GM18861 (cell line): ENCODE measurements around the gene NOC2L.

ENCODE experiments used
- ATAC-seq: cut with Tn5 transposase; IDR thresholded peaks from one replicate; pipeline ENCODE4 v1.9.1; 2021; ENCODE audit not compliant: unreplicated experiment

NOC2L gene

GRCh38 chr1:942864-943533, 16.1 kb downstream of the NOC2L start:
- ATAC-seq: no peak

- ATAC-seq: no peak
Observed at GRCh38 chr1:942411-942821, 16.6 kb downstream of the NOC2L start.

- no peak for ATAC-seq
Observed at GRCh38 chr1:941588-942383, 17.3 kb downstream of the NOC2L start.

- ATAC-seq: no peak
Observed at GRCh38 chr1:941015-941587, 18.0 kb downstream of the NOC2L start.

GRCh38 chr1:940107-941014, 18.7 kb downstream of the NOC2L start:
- ATAC-seq: no peak

GRCh38 chr1:939511-940106, 19.4 kb downstream of the NOC2L start:
- ATAC-seq: no peak

- ATAC-seq: no peak
Observed at GRCh38 chr1:938711-939489, 20.2 kb downstream of the NOC2L start.

- no peak for ATAC-seq
Observed at GRCh38 chr1:938088-938683, 20.9 kb downstream of the NOC2L start.

GRCh38 chr1:937521-937920, 21.5 kb downstream of the NOC2L start:
- ATAC-seq: no peak

- no peak for ATAC-seq
Observed at GRCh38 chr1:936348-937264, 22.4 kb downstream of the NOC2L start.

- ATAC-seq: no peak
Observed at GRCh38 chr1:935751-936231, 23.3 kb downstream of the NOC2L start.

GRCh38 chr1:934991-935750, 23.9 kb downstream of the NOC2L start:
- no peak for ATAC-seq

- no peak for ATAC-seq
Observed at GRCh38 chr1:933603-933940, 25.5 kb downstream of the NOC2L start.

GRCh38 chr1:932776-933602, 26.1 kb downstream of the NOC2L start:
- ATAC-seq: no peak

GRCh38 chr1:932173-932510, 26.9 kb downstream of the NOC2L start:
- no peak for ATAC-seq

GRCh38 chr1:931380-932172, 27.5 kb downstream of the NOC2L start:
- ATAC-seq: no peak
